Measurements from ENCODE around the gene NEK10. TPM values are rescaled to one million over a fixed set of nuclear protein-coding genes. Genes with fewer than 3 reads are reported as not detected.
A peak's percentile ranks its signal among the peaks of the same experiment; 100 is the strongest.

NEK10 gene
- total RNA-seq, 1 experiment from 2014 or later = 4.3 TPM

DNA sequence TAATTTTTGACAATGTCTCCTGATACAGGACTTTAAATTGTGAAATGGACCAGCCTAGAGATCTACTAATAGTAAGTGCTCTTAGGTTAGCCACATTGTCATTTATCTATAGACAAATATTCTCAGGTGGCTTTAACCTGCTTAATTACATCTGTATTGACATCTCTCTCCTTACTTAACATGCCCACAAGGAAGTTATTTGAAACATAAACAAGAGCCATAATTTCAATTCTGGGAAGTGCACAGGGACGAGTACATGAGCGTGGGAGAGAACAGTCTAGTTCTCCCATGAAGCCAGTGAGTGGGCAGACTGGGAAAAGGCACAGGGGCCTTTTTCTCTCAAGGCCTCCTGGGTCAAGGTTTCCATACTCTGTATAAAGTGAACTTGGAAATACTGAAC, 54.2 kb downstream of the NEK10 start:
- ChIA-PET CTCF (no interaction called here), POLR2A (ENCODE audit: unreplicated experiment) (no interaction called here)
- Histone ChIP-seq H3F3A (ENCODE audit: insufficient read depth, low read depth) (peaks cover 8% of the 10 kb centered on the region), H3K36me3 (ENCODE audit: low read depth) (no peaks in the 10 kb centered on the region), H3K27ac (no peak overlapping the region), H3K9me2 (ENCODE audit: insufficient read depth) (no peaks in the 10 kb centered on the region), H3K4me1 (replicated peaks; ENCODE audit: insufficient read depth) (peaks cover 16% of the 10 kb centered on the region), H2AFZ (no peak overlapping the region), H4K20me1 (ENCODE audit: insufficient read depth) (no peaks in the 10 kb centered on the region), H3K27me3 (ENCODE audit: insufficient read depth, low read depth) (no peaks in the 10 kb centered on the region), H3K9me3 (ENCODE audit: insufficient read depth, low read depth) (no peaks in the 10 kb centered on the region), H3K4me2 (no peak overlapping the region), H3K4me3 (no peak overlapping the region), H3K79me2 (ENCODE audit: low read depth) (no peaks in the 10 kb centered on the region)
- BruUV-seq (replicated peaks) = no TSS peak
- intact Hi-C loops (cut with micrococcal nuclease; ENCODE audit: unreplicated experiment) = no loop called here
- TF ChIP-seq, protein P1, sequence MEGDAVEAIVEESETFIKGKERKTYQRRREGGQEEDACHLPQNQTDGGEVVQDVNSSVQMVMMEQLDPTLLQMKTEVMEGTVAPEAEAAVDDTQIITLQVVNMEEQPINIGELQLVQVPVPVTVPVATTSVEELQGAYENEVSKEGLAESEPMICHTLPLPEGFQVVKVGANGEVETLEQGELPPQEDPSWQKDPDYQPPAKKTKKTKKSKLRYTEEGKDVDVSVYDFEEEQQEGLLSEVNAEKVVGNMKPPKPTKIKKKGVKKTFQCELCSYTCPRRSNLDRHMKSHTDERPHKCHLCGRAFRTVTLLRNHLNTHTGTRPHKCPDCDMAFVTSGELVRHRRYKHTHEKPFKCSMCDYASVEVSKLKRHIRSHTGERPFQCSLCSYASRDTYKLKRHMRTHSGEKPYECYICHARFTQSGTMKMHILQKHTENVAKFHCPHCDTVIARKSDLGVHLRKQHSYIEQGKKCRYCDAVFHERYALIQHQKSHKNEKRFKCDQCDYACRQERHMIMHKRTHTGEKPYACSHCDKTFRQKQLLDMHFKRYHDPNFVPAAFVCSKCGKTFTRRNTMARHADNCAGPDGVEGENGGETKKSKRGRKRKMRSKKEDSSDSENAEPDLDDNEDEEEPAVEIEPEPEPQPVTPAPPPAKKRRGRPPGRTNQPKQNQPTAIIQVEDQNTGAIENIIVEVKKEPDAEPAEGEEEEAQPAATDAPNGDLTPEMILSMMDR (conservative IDR thresholded peaks at IDR 0.05) = no peak
- TF ChIP-seq EZH2 (IDR thresholded peaks at IDR 0.05; ENCODE audit: low read depth) = no peak
- DNase-seq = no peak

DNA sequence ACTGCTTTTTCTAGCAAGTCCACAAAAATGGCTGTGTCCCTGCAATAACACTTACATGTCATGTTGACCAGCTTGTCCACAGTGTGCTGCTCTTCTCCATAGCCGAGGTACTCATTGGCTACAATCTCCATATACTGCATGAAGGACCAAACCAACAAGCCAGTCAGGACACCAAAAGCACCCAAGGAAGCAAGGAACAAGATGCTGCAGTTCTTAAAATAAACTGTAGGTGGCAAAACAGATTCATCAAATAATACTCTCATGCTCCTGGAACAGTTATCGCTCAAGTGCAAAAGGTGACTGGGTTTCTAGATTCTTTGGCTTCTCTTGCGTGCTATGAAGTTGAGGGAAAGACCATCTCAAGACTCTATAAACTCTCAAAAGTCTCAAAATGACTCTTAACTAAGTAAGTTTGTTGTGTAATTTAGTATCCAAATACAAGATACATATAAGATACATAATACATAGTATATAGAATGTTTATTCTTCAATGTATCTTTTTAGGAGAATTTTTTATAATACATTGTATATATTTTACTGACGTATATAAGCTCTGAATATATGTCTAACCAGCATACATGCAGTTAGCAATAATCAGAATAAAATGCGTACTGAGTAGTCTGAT, 57.0 kb downstream of the NEK10 start:
- ChIA-PET CTCF (no interaction called here), POLR2A (ENCODE audit: unreplicated experiment) (no interaction called here)
- no peaks in the 10 kb centered on the region for H3K27me3 ChIP-seq (ENCODE audit: insufficient read depth, low read depth)
- intact Hi-C loops (cut with micrococcal nuclease; ENCODE audit: unreplicated experiment) = loop anchor here (2.0 to 5.0 kb wide), 3 partner anchors 45 to 1019 kb away; no protein-coding TSS in a partner anchor
- no peaks in the 10 kb centered on the region for H4K20me1 ChIP-seq (ENCODE audit: insufficient read depth)
- BruUV-seq (replicated peaks) = no TSS peak
- H3K9me2 ChIP-seq (ENCODE audit: insufficient read depth) = no peaks in the 10 kb centered on the region
- H3K36me3 ChIP-seq (ENCODE audit: low read depth) = no peaks in the 10 kb centered on the region
- peak; percentile 12 to 34 for DNase-seq
- H3F3A ChIP-seq (ENCODE audit: insufficient read depth, low read depth) = peaks cover 8% of the 10 kb centered on the region
- H3K4me3 ChIP-seq = no peak overlapping the region
- no peak overlapping the region for H3K27ac ChIP-seq
- no peak overlapping the region for H2AFZ ChIP-seq
- peak overlapping the region; percentile 20 for H3K4me2 ChIP-seq
- H3K79me2 ChIP-seq (ENCODE audit: low read depth) = no peaks in the 10 kb centered on the region
- TF ChIP-seq, protein P1 (conservative IDR thresholded peaks at IDR 0.05) = peak; percentile 83
- no peak for TF ChIP-seq EZH2 (IDR thresholded peaks at IDR 0.05; ENCODE audit: low read depth)
- H3K9me3 ChIP-seq (ENCODE audit: insufficient read depth, low read depth) = no peaks in the 10 kb centered on the region
- peaks cover 16% of the 10 kb centered on the region for H3K4me1 ChIP-seq (replicated peaks; ENCODE audit: insufficient read depth)

DNA sequence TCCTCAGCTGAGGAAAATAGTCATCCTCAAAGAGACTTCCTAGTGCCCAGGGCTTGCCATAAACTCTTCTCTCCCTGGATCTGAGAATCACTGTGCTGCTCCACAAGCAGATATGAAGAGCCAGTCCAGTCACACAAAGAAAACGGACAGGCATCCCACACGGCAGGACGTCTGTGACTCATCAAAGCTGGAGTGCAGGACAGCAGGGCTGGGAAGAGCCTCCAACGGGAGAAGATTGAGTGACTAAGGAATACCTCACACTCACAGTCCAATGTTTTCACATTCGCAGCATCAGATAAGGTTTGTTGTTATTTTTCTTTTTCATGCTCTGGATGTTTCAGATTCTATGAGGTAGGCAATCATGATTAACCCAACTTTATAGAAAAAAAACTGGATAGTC, 57.8 kb downstream of the NEK10 start:
- H3K36me3 ChIP-seq (ENCODE audit: low read depth) = no peaks in the 10 kb centered on the region
- no peaks in the 10 kb centered on the region for H3K27me3 ChIP-seq (ENCODE audit: insufficient read depth, low read depth)
- no peak overlapping the region for H3K4me3 ChIP-seq
- peaks cover 8% of the 10 kb centered on the region for H3F3A ChIP-seq (ENCODE audit: insufficient read depth, low read depth)
- no peaks in the 10 kb centered on the region for H3K9me3 ChIP-seq (ENCODE audit: insufficient read depth, low read depth)
- no TSS peak for BruUV-seq (replicated peaks)
- H3K4me1 ChIP-seq (replicated peaks; ENCODE audit: insufficient read depth) = peaks cover 16% of the 10 kb centered on the region
- peak overlapping the region; percentile 57; the same call in 1 of the 2 replicates for H2AFZ ChIP-seq
- DNase-seq = peak; percentile 62 to 74
- ChIA-PET POLR2A (ENCODE audit: unreplicated experiment) (no interaction called here), CTCF (no interaction called here)
- H3K27ac ChIP-seq = no peak overlapping the region
- TF ChIP-seq, protein P1 (conservative IDR thresholded peaks at IDR 0.05) = no peak
- no peak for TF ChIP-seq EZH2 (IDR thresholded peaks at IDR 0.05; ENCODE audit: low read depth)
- H3K9me2 ChIP-seq (ENCODE audit: insufficient read depth) = no peaks in the 10 kb centered on the region
- no peaks in the 10 kb centered on the region for H4K20me1 ChIP-seq (ENCODE audit: insufficient read depth)
- H3K4me2 ChIP-seq = peak overlapping the region; percentile 20
- intact Hi-C loops (cut with micrococcal nuclease; ENCODE audit: unreplicated experiment) = loop anchor here (5.0 kb wide), 2 partner anchors 46 to 371 kb away; no protein-coding TSS in a partner anchor
- H3K79me2 ChIP-seq (ENCODE audit: low read depth) = no peaks in the 10 kb centered on the region

Data from PC-9 (cell line).